HFF-Myc (cell line): ENCODE data around the gene EGFL7.

Source experiments
- DNase-seq: peaks from one replicate; pipeline ENCODE4 v3.0.0-alpha.2; 2011; ENCODE audit warnings: low read depth; ENCODE audit errors: extremely low read depth
- H3K4me3 ChIP-seq: replicated peaks from 2 replicates; pipeline ENCODE4 v1.5.1; 2011; ENCODE audit warnings: low read depth, mild to moderate bottlenecking, control low read depth, low read length
- TF ChIP-seq, protein P1 (sequence below): IDR thresholded peaks from 2 replicates; pipeline ENCODE4 v1.5.1; 2012; ENCODE audit warnings: mild to moderate bottlenecking, low read depth, low read length, control low read depth; ENCODE audit errors: missing control alignments

The EGFL7 gene

GRCh38 chr9:136681945-136682699 is 19.4 kb downstream of the EGFL7 start:
- TF ChIP-seq, protein P1, sequence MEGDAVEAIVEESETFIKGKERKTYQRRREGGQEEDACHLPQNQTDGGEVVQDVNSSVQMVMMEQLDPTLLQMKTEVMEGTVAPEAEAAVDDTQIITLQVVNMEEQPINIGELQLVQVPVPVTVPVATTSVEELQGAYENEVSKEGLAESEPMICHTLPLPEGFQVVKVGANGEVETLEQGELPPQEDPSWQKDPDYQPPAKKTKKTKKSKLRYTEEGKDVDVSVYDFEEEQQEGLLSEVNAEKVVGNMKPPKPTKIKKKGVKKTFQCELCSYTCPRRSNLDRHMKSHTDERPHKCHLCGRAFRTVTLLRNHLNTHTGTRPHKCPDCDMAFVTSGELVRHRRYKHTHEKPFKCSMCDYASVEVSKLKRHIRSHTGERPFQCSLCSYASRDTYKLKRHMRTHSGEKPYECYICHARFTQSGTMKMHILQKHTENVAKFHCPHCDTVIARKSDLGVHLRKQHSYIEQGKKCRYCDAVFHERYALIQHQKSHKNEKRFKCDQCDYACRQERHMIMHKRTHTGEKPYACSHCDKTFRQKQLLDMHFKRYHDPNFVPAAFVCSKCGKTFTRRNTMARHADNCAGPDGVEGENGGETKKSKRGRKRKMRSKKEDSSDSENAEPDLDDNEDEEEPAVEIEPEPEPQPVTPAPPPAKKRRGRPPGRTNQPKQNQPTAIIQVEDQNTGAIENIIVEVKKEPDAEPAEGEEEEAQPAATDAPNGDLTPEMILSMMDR, result no peak
- DNase-seq, result no peak
- no peak overlapping the region for H3K4me3 ChIP-seq

GRCh38 chr9:136682710-136683109 is 20.0 kb downstream of the EGFL7 start:
- TF ChIP-seq, protein P1, result no peak
- H3K4me3 ChIP-seq, result no peak overlapping the region

DNA sequence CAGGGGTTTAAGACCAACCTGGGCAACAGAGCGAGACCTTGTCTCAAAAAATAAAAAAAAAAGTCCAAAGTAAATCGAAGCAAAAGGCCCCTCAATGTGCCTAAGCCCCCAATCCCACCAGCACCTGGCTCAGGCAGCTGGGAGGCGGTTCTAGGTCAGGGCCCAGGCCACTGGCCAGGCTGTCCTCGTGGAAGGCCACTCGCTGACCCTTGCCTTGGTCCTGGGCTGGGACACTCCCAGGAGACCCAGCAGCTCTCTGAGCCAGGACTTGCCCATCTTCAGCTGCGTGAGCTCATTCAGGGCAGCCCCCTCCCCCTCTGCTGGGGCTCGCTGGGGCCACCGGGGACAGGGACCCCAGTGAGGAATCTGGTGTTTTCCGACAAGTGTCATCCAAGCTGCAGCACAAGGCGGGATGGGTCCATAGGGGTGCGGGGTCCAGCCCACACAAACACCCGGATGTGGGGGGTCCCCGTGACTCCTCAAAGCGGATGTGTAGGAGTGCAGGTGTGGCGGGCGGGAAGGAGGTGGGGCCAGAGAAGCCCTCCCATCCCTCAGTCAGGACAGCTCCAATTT is 20.5 kb downstream of the EGFL7 start:
- no peak for DNase-seq
- H3K4me3 ChIP-seq, result no peak overlapping the region
- TF ChIP-seq, protein P1, result no peak

More at GRCh38 chr9:136682710-136683109, 20.0 kb downstream of the EGFL7 start:
- DNase-seq, result no peak

- no peak for DNase-seq
- H3K4me3 ChIP-seq, result no peak overlapping the region
- TF ChIP-seq, protein P1, result no peak
These were observed 21.0 kb downstream of the EGFL7 start for GRCh38 chr9:136683755-136684154.

DNA sequence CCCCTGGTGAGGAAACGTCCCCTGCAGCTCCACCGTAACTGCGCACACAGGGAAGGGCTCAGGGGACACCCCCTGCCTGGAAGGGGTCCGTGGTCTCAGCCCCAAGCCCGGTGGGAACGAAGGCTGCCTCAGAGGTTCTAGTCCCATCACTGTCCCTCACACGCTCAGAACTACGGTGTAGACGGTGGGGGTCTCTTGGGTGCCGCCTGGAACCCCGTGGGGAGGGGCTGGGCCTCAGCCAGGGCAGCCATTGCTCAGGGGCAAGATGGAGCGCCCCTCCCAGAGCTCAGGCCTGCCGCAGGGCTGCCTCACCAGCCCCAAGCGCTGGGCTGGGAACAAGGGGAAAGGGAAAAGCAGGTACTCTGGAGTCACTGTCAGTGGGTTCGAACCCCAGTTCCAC is 21.6 kb downstream of the EGFL7 start:
- TF ChIP-seq, protein P1, result no peak
- no peak overlapping the region for H3K4me3 ChIP-seq
- DNase-seq, result no peak

GRCh38 chr9:136684799-136685198 is 22.1 kb downstream of the EGFL7 start:
- no peak overlapping the region for H3K4me3 ChIP-seq
- TF ChIP-seq, protein P1, result no peak

More at GRCh38 chr9:136684799-136685198, 22.1 kb downstream of the EGFL7 start:
- no peak for DNase-seq
